IPS-18c (cell line): Measurements from ENCODE around the gene DHRS11.
"Not testable (repeated sequence)": the region's sequence is repeated elsewhere in the genome, so short reads cannot be mapped to it uniquely, and the experiment has no call there.

Experiments
- H3K4me3 ChIP-seq: 2 replicates; pipeline ENCODE4 v1.7.0; 2013; ENCODE audit warnings: low read depth, mild to moderate bottlenecking, low read length, moderate library complexity; ENCODE audit not compliant: insufficient read depth
- H3K9me3 ChIP-seq: one replicate; pipeline ENCODE4 v1.6.1; 2013; ENCODE audit warnings: mild to moderate bottlenecking, low read length, moderate library complexity; ENCODE audit not compliant: control insufficient read depth, insufficient read depth

Gene DHRS11

DNA sequence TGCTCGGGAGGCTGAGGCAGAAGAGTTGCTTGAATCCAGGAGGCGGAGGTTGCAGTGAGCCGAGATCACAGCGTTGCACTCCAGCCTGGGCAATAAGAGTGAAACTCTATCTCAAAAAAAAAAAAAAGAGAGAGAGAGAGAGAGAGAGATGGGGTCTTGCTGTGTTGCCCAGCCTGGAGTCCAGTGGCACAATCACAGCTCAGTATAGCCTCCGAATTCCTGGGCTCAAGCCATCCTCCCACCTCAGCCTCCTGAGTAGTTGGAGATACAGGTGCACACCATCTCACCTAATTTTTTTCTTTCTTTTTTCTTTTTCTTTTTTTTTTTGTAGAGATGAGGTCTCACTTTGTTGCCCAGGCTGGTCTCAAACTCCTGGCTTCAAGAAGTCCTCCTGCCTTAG is 13.3 kb downstream of the DHRS11 start:
- not testable (repeated sequence) for H3K4me3 ChIP-seq, H3K9me3 ChIP-seq

DNA sequence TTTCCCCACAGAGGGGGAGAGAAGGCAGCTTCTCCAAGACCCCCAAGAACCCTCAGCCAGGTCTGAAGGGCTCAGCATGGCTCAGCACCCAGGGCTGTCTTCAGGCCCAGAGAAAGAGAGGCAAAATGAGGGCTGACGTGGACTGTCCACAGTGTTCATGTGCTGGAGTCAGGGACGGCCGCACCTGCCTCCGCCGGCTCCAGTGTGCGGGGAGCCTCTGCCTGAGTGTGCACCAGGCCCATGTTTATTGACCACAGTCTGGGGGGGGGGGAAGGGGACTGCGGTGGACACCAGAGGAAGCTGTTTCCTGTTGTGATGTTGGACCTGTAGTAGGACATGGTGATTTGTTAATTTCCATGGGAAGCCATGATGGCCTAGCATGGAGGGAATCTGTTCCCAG is 16.6 kb downstream of the DHRS11 start:
- H3K4me3 ChIP-seq = no peak overlapping the region
- H3K9me3 ChIP-seq = no peaks in the 10 kb centered on the region

DNA sequence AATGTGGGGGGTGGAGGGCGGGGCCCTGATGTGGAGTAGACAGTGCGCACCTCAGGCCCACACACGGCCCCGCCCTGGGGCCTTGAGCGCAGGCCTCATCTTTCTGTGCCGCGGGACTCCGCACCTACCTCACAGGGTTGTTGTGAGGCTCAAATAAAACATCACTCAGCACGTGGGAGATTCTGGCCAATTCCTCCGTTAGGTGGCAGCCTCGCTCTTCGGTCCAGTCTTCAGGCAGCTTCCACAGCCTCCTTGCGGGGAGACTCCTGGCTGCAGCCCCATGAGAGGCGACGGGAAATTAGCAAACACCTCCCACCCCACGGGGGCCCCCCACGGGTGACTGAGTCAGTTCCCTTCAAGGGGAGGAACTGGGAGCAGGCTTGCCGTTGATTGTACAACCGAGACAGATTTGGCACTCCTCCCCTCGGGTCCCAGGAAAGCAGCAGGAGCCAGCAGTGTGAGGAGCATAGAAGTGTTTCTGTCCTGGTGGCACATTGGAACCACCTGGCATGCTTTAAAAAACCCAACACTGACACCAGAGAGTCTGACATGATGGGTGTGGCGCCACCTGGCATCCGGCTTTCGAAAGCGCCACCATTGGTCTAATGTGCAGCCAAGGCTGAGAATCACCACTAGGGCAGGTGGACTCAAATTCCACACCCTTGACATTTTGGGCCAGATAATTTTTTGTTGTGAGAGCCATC is 17.3 kb downstream of the DHRS11 start:
- H3K9me3 ChIP-seq = no peaks in the 10 kb centered on the region
- no peak overlapping the region for H3K4me3 ChIP-seq

DNA sequence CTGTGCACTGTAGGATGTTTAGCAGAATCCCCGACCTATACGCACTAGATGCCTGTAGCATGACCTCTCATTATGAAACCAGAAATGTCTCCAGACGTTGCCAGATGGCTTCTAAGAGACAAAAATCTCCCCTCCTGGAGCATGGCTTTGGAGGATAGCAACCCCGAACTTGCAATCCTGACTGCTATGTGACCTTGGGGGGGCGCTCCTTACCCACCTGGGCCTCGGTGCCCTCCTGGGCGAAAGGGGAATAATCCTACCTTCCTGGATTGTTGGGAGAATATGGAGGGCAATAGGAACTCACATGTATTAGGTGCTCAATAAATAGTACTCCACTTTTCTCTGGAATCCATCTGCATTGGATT is 17.8 kb downstream of the DHRS11 start:
- no peak overlapping the region for H3K4me3 ChIP-seq
- no peaks in the 10 kb centered on the region for H3K9me3 ChIP-seq

DNA sequence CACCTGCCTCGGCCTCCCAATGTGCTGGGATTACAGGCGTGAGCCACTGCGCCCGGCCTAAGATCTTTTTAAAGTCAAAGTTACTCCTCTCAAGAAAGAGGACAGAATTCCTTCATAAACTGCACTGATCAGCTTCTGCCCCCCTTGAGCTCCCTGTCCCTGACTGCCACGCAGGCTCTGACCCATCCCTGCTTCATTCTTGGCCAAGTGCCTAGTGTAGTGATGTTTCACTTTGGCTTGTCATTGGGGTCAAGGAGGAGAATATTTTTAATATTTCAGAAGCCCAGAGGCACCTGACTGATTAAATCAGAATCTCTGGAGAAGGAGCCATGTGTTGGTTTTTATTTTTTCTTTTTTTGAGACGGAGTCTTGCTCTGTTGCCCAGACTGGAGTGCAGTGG is 18.8 kb downstream of the DHRS11 start:
- no peak overlapping the region for H3K4me3 ChIP-seq

DNA sequence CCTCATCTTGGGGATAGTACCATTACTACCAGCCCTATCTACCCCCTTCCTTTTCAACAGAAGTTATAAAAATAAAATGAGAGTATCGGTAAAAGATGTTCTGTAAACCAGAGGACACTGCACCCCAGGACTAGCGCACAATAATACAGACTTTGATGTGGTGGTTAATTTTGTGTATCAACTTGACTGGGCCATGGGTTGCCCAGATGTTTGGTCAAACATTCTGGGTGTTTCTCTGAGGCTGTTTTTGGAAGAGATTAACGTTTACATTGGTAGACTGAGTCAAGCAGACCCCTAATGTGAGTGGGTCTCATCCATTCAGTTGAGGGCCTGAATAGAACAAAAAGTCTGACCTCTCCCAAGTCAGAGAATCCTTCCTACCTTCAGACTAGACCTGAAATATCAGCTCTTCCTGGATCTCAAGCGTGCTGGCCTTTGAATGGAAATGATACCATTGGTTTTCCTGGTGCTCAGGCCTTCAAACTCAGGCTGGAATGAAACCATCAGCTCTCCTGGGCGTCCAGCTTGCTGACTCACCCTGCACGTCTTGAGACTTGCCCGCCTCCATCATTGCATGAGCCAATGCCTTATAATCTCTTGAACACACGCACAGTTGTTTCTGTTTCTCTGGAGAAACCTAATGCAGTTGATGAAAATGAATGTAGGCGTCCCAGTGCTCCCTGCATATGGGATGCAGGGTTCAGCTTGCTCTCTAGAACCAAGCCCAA is 19.8 kb downstream of the DHRS11 start:
- H3K4me3 ChIP-seq = no peak overlapping the region
- no peaks in the 10 kb centered on the region for H3K9me3 ChIP-seq

More for the DNA sequence above, 18.8 kb downstream of the DHRS11 start:
- no peaks in the 10 kb centered on the region for H3K9me3 ChIP-seq

DNA sequence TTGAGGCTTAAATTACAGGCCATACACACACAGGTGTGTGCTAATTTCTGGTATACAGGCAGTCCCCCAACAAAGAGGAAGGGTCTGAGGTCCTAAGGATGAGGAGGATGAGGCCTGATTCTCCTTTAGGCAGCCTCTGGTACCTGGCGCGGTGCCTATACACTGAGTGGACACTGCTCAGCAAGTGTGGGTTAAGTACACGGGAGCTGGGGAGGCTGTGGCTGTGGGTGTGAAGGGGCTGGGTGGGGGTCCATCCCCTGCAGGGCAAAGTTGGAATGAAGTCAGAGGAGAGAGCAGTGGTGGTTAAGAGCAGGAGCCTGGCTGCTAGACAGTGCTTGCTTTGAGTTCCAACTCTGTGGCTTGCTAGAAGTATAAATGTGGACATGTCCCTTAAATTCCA is 20.6 kb downstream of the DHRS11 start:
- no peaks in the 10 kb centered on the region for H3K9me3 ChIP-seq
- H3K4me3 ChIP-seq = no peak overlapping the region

DNA sequence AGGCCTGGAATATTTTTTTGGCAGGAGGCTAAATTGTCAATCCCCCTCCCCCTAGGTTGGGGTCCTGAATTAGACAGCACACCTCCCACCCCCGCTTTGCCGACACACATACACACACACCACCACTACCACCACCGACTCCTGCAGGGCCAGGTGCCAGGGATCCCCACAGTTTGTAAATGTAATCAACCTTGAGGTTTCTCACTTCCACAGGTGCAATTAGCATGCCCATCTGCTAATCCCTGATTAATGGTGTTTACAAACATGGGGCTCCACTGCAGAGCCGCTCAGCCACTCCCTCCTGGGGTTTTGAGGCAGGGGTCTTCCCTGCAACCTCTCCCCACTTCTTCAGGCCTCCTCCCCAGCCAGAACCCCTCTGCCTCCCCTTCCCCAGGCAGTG is 21.5 kb downstream of the DHRS11 start:
- no peaks in the 10 kb centered on the region for H3K9me3 ChIP-seq
- H3K4me3 ChIP-seq = no peak overlapping the region

DNA sequence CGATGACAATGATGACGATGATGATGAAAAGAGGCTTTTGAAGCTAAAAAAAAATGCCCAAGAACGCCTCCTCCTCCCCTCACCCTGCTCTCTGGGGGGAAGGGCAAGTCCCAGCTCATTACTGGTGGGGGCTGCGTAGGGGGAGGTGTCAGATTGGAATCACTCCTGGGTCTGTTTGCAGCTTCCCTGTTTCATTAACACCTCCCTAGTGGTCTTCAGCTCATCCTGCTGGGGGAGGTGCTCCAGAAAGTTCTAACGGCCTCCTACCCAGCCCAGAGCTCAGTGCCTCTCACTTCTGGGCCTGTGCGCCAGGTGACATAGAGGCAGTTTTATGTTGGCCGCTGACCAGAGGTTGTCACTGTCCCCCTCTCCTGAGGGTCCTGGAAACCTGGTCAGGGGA is 22.4 kb downstream of the DHRS11 start:
- no peaks in the 10 kb centered on the region for H3K9me3 ChIP-seq
- H3K4me3 ChIP-seq = no peak overlapping the region

DNA sequence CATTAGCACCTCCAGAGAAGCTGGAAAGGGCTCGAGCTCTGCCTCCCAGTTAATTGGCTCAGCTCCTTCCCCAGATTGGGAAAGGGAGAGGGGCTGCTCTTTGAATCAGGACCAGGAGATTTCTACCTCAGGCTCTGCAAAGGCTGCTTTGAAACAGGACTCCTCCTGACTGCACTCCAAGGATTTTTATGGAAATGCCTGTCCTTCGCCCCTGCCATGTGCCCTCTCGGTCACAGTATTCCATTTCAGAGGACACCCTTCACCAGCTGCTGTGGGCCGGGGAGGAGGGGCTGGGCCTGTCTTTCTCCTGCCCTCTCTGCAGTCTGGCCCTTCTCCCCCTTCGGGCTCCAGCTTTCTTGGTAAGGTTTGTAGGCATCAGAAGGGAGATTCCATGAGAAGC is 23.3 kb downstream of the DHRS11 start:
- Histone ChIP-seq H3K9me3 (no peaks in the 10 kb centered on the region), H3K4me3 (no peak overlapping the region)

DNA sequence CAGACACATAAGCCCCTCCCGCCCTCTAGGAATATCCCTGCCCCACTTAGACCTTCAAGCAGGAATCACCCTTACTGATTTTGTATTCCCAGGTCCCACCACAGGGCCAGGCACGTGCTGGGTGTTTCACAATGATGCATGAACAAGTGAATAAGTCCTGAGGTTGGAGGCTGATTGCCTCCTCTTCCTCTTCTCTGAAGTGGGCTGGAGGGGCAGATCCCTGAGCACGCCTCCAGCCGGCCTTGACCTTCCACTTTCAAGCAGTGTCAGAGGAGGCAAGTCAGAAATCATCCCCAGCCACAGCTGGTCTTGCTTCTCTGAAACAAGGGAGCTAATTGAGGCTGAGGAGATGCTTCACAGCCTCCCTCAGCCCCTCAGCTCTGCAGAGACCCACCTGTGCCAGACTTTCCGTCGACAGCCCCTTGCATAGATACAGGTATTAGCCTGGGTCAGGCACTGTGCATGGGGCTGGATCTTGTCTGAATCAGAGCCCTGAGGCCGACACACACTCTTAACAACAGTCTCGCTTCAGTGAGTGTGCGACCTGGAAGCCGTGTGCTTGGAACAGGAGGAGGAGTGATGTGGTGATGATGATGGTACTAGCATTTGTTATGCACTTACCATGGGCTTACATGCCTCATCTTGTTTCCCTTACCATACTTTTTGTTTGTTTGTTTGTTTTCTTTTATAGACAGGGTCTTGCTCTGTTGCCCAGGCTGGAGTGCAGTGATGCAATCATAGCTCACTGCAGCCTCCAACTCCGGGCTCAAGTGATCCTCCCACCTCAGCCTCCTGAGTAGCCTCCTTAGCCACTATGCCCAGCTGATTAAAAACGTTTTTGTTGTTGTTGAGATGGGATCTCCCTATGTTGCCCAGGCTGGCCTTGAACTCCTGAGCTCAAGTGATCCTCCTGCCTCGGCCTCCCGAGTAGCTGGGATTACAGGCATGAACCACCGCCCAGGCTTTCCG is 24.7 kb downstream of the DHRS11 start:
- Histone ChIP-seq H3K9me3 (no peaks in the 10 kb centered on the region), H3K4me3 (no peak overlapping the region)

DNA sequence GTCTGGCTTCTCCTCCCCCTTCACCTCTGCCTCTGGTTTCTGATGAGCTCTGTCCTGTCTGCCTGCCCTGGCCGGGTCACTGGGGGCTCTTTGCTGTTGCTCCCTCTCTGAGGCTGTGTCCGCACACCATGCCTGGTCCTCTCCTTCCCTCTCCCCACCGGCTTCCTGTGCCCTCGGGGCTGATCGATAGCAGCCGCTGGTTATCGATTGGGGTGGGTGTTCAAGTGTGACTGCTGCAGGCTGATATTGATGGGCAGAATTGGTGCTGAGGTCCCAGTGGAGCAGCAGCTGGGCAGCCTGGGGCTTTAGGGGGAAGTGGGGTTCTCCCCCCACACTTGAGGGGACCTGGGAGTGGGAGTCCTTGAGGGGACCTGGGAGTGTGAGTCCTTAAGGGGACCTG is 26.1 kb downstream of the DHRS11 start:
- Histone ChIP-seq H3K4me3 (no peak overlapping the region), H3K9me3 (no peaks in the 10 kb centered on the region)

DNA sequence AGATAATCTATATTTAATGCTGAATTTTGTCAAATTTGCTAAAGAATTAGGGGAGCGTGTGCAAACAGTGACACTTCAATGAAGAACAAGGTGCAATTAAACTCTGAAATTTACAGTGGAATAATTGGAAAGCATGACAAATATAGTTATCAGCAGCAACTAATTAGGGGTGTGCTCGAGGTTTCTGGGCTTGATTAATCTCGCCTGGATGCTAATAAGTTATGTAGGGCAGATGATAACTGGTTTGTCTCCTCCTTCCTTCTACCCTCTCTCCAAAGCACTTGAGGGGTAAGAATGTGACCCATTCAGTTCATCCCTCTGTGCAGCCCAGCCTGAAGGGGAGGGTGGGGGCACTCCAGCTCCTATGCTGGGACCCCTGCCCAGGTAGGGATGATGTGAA is 31.6 kb downstream of the DHRS11 start:
- Histone ChIP-seq H3K4me3 (no peak overlapping the region), H3K9me3 (no peaks in the 10 kb centered on the region)

DNA sequence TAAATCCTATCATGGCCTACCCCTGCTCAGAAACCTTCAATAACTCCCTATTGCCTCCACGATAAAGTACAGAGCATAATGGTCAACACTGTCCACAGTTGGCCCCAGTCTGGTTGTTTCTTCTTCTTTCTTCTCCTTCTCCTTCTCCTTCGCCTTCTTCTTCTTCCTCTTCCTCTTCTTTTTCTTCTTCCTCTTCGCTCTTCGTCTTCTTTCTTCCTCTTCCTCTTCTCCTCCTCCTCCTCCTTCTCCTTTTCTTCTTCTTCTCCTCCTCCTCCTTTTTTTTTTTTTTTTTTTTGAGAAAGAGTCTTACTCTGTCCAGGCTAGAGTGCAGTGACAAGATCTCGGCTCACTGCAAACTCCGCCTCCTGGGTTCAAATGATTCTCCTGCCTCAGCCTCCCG is 33.5 kb downstream of the DHRS11 start:
- H3K4me3 ChIP-seq = no peak overlapping the region
- no peaks in the 10 kb centered on the region for H3K9me3 ChIP-seq

DNA sequence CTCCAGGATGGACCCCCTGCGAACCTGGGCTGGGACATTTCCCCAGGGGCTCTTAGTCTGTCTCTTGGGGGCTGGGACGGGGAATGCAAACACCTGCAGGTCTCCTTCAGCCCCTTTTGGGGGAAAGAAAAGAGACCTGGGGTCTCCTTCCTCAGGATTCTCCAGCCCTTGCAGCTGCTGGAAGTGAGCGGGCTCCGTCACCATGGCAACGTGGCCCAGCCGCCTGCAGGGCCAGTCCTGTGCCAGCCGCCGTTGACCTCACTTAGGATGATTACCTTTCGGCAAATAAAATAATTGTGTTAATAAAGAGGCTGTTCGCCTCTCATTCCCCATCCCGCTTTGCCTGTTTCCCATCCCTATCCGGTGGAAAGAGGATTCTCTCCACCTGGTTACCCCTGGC is 35.4 kb downstream of the DHRS11 start:
- H3K9me3 ChIP-seq = no peaks in the 10 kb centered on the region
- H3K4me3 ChIP-seq = no peak overlapping the region

DNA sequence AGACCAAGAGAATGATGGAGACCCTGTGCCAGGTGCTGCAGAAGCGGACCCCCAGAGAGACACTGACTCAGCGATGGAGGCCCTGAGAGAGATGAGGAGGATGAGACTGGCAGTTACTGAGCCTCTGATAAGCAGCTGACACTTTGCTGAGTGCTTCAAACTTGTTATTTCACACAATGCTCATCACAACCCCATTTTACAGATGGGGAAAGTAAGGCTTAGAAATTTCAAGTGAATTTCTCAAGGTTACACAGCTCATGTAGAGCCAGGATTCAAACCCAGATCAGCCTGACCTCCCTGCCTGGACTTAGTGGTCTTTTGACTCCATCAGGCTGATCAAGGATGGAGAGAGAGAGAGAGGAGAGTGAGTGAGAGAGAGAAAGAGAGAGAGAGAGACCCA is 36.9 kb downstream of the DHRS11 start:
- Histone ChIP-seq H3K4me3 (no peak overlapping the region), H3K9me3 (no peaks in the 10 kb centered on the region)

DNA sequence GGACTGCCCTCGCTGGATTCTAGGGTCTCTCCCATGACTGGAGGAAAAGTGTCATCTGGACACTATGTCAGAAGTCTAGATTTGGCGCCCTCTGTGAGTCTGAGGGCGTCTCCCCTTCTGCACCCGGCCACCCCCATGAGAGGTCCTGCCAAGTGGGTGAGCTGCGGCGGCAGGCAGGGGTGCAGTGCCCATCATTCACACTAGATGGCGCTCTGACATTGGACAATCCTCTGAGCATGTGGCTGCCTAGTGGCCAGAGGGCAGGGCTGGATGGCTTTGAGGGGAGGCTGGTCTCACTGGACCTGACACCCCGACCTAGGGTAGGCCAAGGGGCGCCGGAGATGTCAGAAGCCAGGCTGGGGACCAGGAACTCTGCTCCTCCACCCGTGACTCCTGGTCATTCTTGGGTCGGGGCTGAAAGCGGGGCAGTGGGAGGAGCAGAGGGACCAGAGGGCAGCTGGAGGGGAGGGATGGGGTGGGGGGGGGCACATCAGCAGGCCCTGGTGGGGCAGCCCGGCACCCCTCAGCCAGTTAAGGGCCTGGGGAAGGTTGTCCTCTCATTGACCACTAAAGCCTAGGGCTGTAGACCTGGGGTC is 37.7 kb downstream of the DHRS11 start:
- H3K4me3 ChIP-seq = no peak overlapping the region
- no peaks in the 10 kb centered on the region for H3K9me3 ChIP-seq
